Activated naive CD4-positive, alpha-beta T cell treated with anti-CD3 and anti-CD28 coated beads for 36 hours (primary cell): ENCODE measurements around the gene CCDC194. TPM values are rescaled to one million over a fixed set of nuclear protein-coding genes. Genes with fewer than 3 reads are reported as not detected.

Source experiments
- CTCF ChIA-PET: fragments of 350-600 bp; sonication (Branson Sonifier 250); formaldehyde crosslinking; loops from one replicate; lab custom pipeline; 2021; ENCODE audit warnings: antibody characterized with exemption; lab: Charles Lee
- DNase-seq: peaks from one replicate; pipeline ENCODE4 v3.0.0-alpha.2; 2020
- H3K27ac Mint-ChIP-seq: one replicate; pipeline ENCODE4 v1.8.0; 2021; ENCODE audit warnings: mild to moderate bottlenecking, mixed read lengths
- H3K27me3 Mint-ChIP-seq: one replicate; pipeline ENCODE4 v1.8.0; 2021; ENCODE audit warnings: low read depth, mixed read lengths
- H3K36me3 Mint-ChIP-seq: one replicate; pipeline ENCODE4 v1.8.0; 2021; ENCODE audit warnings: low read depth, mixed read lengths
- H3K4me1 Mint-ChIP-seq: one replicate; pipeline ENCODE4 v1.8.0; 2021; ENCODE audit warnings: low read depth, mixed read lengths
- H3K4me3 Mint-ChIP-seq: one replicate; pipeline ENCODE4 v1.8.0; 2021; ENCODE audit warnings: mild to moderate bottlenecking, moderate library complexity, mixed read lengths
- H3K9me3 Mint-ChIP-seq: one replicate; pipeline ENCODE4 v1.8.0; 2021; ENCODE audit warnings: mixed read lengths
- intact Hi-C: fragments of 100-400 bp; cut with micrococcal nuclease; formaldehyde crosslinking; loops from one replicate; pipeline ENCODE4 v1.15.1; 2023
- total RNA-seq, 2 experiments: library from RNA; stranded (reverse); gene quantifications; one replicate each; pipeline ENCODE4 v1.2.3, GENCODE V29; 2021

The CCDC194 gene
- total RNA-seq, 2 experiments from 2014 or later = 0.83 to 0.89 TPM

- CTCF ChIA-PET = interaction anchor here (1.0 to 1.4 kb wide), 3 partner anchors 8 to 26 kb away, joined by 4 to 5 read pairs (median 5); partner anchors contain the start of gene CCDC194
- intact Hi-C loops = loop anchor here (1.0 kb wide), 1 partner anchor 25 kb away; no protein-coding TSS in a partner anchor
Observed at GRCh38 chr19:17420475-17420924, 26.5 kb upstream of the CCDC194 start.

GRCh38 chr19:17419621-17420474 is 25.9 kb upstream of the CCDC194 start, which contains the start of gene MVB12A:
MVB12A (plus strand) TSS chr19:17420047; CDS start chr19:17420136, 89 bp downstream.
- intact Hi-C loops = loop anchor here (1.0 kb wide), 6 partner anchors 15 to 153 kb away; partner anchors contain the start of genes BABAM1, BST2, DDA1 and GTPBP3
- CTCF ChIA-PET = interaction anchor here (0.6 to 1.7 kb wide), 8 partner anchors 9 to 46 kb away, joined by 3 to 8 read pairs (median 4); partner anchors contain the start of gene CCDC194
- H3K9me3 Mint-ChIP-seq = no peaks in the 10 kb centered on the region
- no peaks in the 10 kb centered on the region for H3K27me3 Mint-ChIP-seq
- H3K4me1 Mint-ChIP-seq = peaks cover 17% of the 10 kb centered on the region
- peak within 1 kb of the TSS; percentile 87 for H3K4me3 Mint-ChIP-seq
- peak within 1 kb of the TSS; percentile 87 for H3K27ac Mint-ChIP-seq
- H3K36me3 Mint-ChIP-seq = peaks cover 3% of the 10 kb centered on the region
- peak; percentile 98 for DNase-seq

More at GRCh38 chr19:17420475-17420924, 26.5 kb upstream of the CCDC194 start:
- Mint-ChIP-seq H3K4me3 (peak overlapping the region; percentile 87), H3K36me3 (peaks cover 3% of the 10 kb centered on the region), H3K27me3 (no peaks in the 10 kb centered on the region), H3K27ac (no peak overlapping the region), H3K9me3 (no peaks in the 10 kb centered on the region), H3K4me1 (peaks cover 17% of the 10 kb centered on the region)
- peak; percentile 52 for DNase-seq

GRCh38 chr19:17419154-17419620 is 25.2 kb upstream of the CCDC194 start:
- CTCF ChIA-PET = interaction anchor here (0.8 to 1.7 kb wide), 7 partner anchors 10 to 47 kb away, joined by 3 to 8 read pairs (median 4); partner anchors contain the start of gene CCDC194
- Mint-ChIP-seq H3K4me3 (peak overlapping the region; percentile 87), H3K9me3 (no peaks in the 10 kb centered on the region), H3K27me3 (no peaks in the 10 kb centered on the region), H3K27ac (peak overlapping the region; percentile 87), H3K36me3 (peaks cover 4% of the 10 kb centered on the region), H3K4me1 (peaks cover 14% of the 10 kb centered on the region)
- no peak for DNase-seq
- intact Hi-C loops = loop anchor here (1.0 kb wide), 5 partner anchors 14 to 152 kb away; partner anchors contain the start of genes BABAM1, BST2, DDA1 and GTPBP3

- H3K36me3 Mint-ChIP-seq = peaks cover 7% of the 10 kb centered on the region
- peak overlapping the region; percentile 87 for H3K27ac Mint-ChIP-seq
- H3K4me3 Mint-ChIP-seq = peak overlapping the region; percentile 87
- peaks cover 14% of the 10 kb centered on the region for H3K4me1 Mint-ChIP-seq
- CTCF ChIA-PET = interaction anchor here (1.1 to 1.7 kb wide), 2 partner anchors 12 to 16 kb away, joined by 3 to 4 read pairs; no protein-coding TSS in a partner anchor
- no peaks in the 10 kb centered on the region for H3K27me3 Mint-ChIP-seq
- no peaks in the 10 kb centered on the region for H3K9me3 Mint-ChIP-seq
- DNase-seq = no peak
- intact Hi-C loops = loop anchor here (1.0 kb wide), 5 partner anchors 13 to 151 kb away; partner anchors contain the start of genes BABAM1, BST2, DDA1 and GTPBP3
Observed at GRCh38 chr19:17418710-17419109, 24.7 kb upstream of the CCDC194 start.

DNA sequence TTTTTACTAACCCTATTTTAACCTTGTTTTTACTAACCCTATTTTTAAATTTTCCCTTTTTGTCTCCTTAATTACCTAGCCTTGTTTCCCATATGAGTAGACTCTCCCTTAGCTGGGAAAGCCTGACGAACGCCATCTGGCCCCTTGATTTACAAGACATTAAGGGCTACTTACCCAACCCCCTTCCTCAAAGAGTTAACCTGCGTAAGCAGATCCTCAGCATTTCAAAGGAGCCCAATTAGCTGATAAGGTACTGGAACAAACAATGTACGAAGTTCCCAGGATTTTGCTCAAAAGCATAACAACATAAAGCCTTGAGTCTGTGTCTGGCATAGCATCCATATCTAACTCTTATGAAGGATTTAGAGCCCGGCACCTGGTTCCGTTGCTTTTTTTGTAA is 21.1 kb upstream of the CCDC194 start:
- CTCF ChIA-PET = no interaction called here
- Mint-ChIP-seq H3K4me1 (peaks cover 14% of the 10 kb centered on the region), H3K27me3 (no peaks in the 10 kb centered on the region), H3K36me3 (peaks cover 16% of the 10 kb centered on the region), H3K4me3 (no peak overlapping the region), H3K27ac (no peak overlapping the region), H3K9me3 (no peaks in the 10 kb centered on the region)
- DNase-seq = no peak
- intact Hi-C loops = no loop called here

DNA sequence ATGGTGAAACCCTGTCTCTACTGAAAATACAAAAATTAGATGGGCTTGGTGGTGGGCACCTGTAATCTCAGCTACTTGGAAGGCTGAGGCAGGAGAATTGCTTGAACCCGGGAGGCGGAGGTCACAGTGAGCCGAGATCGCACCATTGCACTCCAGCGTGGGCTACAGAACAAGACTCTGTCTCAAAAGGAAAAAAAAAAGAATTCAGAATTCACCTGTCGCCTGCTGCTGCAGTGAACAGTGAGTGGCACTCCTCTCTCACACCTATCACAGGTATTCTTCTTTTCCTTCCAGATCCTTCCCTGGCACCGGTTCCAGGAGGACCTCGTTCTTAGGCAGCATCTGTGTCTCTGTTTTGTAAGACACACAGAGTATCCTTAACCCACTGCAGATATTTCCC is 20.1 kb upstream of the CCDC194 start:
- no peaks in the 10 kb centered on the region for H3K27me3 Mint-ChIP-seq
- no peak overlapping the region for H3K27ac Mint-ChIP-seq
- DNase-seq = no peak
- CTCF ChIA-PET = no interaction called here
- peaks cover 16% of the 10 kb centered on the region for H3K36me3 Mint-ChIP-seq
- H3K9me3 Mint-ChIP-seq = no peaks in the 10 kb centered on the region
- peaks cover 11% of the 10 kb centered on the region for H3K4me1 Mint-ChIP-seq
- intact Hi-C loops = no loop called here
- no peak overlapping the region for H3K4me3 Mint-ChIP-seq

DNA sequence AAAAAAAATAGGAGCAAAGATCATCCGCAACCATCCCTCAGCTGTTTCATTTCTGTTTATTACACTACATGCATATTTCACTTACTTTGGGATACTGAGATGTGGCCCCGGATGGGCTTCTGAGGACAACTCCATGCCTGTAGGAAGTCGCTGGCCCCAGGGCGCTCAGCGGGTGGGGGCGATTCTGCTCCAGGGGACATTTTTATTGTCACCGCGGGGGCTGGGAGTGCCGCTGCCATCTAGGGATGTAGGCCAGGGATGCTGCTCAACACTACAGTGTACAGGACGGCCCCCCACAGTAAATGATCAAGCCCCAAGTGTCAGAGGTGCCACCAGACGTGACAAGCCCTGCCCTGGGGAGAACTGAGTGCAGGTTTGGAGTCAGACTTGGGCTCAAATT is 17.8 kb upstream of the CCDC194 start:
- Mint-ChIP-seq H3K4me1 (peaks cover 18% of the 10 kb centered on the region), H3K27me3 (no peaks in the 10 kb centered on the region), H3K36me3 (peaks cover 17% of the 10 kb centered on the region), H3K9me3 (no peaks in the 10 kb centered on the region), H3K27ac (no peak overlapping the region), H3K4me3 (no peak overlapping the region)
- DNase-seq = no peak
- intact Hi-C loops = no loop called here
- CTCF ChIA-PET = no interaction called here

- Mint-ChIP-seq H3K4me1 (peaks cover 19% of the 10 kb centered on the region), H3K4me3 (no peak overlapping the region), H3K9me3 (no peaks in the 10 kb centered on the region), H3K27ac (no peak overlapping the region), H3K36me3 (peaks cover 24% of the 10 kb centered on the region), H3K27me3 (no peaks in the 10 kb centered on the region)
- CTCF ChIA-PET = interaction anchor here (0.9 kb wide), 1 partner anchor 17 kb away, joined by 3 read pairs; no protein-coding TSS in a partner anchor
- intact Hi-C loops = loop anchor here (10.0 kb wide), 1 partner anchor 335 kb away; the partner anchor contains the start of genes HAUS8 and MYO9B
- DNase-seq = no peak
Observed at GRCh38 chr19:17409990-17410389, 16.0 kb upstream of the CCDC194 start.

DNA sequence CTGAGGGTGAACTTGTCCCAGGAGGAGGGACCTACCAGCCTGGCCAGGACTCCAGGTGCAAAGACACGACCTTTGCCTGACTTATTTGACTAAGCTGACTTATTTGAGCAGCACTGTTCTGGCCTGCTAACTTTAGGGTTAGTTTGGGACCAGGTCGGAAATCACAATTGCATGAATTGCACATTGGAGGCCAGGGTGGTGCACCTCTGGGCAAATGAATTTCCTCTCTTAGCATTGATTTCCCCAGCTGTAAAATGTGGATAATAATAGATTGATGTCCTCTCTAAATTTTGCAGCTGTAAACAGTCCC is 12.8 kb upstream of the CCDC194 start:
- intact Hi-C loops = loop anchor here (10.0 kb wide), 1 partner anchor 332 kb away; the partner anchor contains the start of genes HAUS8 and MYO9B
- CTCF ChIA-PET = interaction anchor here (1.2 to 1.4 kb wide), 3 partner anchors 11 to 17 kb away, joined by 3 to 4 read pairs (median 4); partner anchors contain the start of gene MVB12A
- Mint-ChIP-seq H3K4me1 (peaks cover 31% of the 10 kb centered on the region), H3K36me3 (peaks cover 25% of the 10 kb centered on the region), H3K9me3 (no peaks in the 10 kb centered on the region), H3K4me3 (peak overlapping the region; percentile 80), H3K27ac (peak overlapping the region; percentile 94), H3K27me3 (no peaks in the 10 kb centered on the region)
- DNase-seq = no peak

DNA sequence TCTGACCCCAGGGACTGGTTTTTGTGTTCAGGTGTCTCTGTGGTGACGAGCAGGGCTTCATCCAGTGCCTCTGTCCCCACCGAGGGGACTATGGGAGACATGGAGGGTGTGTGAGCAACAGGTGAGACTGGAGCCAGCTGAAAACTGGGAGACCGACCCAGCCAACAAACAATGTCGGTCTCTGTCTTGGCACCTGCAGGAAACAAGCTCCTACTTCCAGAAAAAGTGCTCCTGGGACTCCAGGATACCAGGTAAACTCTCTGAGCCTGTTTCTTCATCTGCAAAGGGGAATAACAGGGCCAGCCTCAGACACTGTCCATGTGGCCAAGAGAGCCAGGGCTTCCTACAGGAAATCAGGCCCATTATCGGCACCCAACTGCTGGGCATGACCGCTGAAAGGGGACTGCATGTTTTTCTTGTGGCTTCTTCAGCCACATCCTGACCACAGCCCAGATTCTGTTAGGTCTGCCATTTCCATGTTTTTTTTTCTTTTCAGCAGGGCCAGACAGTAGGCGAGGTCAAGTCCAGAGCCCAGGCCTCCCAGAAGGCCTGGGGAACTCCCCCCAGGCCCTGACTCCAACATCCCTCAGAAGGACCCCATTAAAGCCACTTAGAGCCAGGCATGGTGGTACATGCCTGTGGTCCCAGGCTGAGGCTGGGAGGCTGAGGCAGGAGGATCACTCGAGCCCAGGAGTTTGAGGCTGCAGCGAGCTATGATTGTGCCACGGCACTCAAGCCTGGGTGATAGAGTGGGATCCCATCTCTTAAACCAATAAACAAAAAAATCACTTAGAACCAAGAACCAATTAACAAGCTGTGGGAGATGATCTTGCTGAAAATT is 12.3 kb upstream of the CCDC194 start:
- Mint-ChIP-seq H3K27ac (peak overlapping the region; percentile 94), H3K9me3 (no peaks in the 10 kb centered on the region), H3K27me3 (no peaks in the 10 kb centered on the region), H3K4me1 (peaks cover 33% of the 10 kb centered on the region), H3K36me3 (peaks cover 28% of the 10 kb centered on the region), H3K4me3 (peak overlapping the region; percentile 80)
- CTCF ChIA-PET = interaction anchor here (1.0 to 1.4 kb wide), 6 partner anchors 11 to 90 kb away, joined by 3 to 7 read pairs (median 4); partner anchors contain the start of gene MVB12A
- intact Hi-C loops = loop anchor here (10.0 kb wide), 1 partner anchor 331 kb away; the partner anchor contains the start of genes HAUS8 and MYO9B
- no peak for DNase-seq
